SU-DHL-6 (cell line): ENCODE results near the gene NPDC1.

Source experiments
- EZH2phosphoT487 ChIP-seq: fragments of 200-600 bp; sonication (generic), shearing (Covaris generic); conservative IDR thresholded peaks from 2 replicates; pipeline ENCODE4 v1.6.1; 2018; ENCODE audit warnings: mild to moderate bottlenecking, antibody characterized with exemption, low read length, moderate library complexity, mixed read lengths
- TF ChIP-seq, protein P1 (sequence below): fragments of 200-600 bp; sonication (generic); IDR thresholded peaks from one replicate; pipeline ENCODE4 v1.5.1; 2017; ENCODE audit warnings: antibody characterized with exemption, mild to moderate bottlenecking, low read length, moderate library complexity; ENCODE audit not compliant: insufficient read depth, poor library complexity, severe bottlenecking

DNA sequence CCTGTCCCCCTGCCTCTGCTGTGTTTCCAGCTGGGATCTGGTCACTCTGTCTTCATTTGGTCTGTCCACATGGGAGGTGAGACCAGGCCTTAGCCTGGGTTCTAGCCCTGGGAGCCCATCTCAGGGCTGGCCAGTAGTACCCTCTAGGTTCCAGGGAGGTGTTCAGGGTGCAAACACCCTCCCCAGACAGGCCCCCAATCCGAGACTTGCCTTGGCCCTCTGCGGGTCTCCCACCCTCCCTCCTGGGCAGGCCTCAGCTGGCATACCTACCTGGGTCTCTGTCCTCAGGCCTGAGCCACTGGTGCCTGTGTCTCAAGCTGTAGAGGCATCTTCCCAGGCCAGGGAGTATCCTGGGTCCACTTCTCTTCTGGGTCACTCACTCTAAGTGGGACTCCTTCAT, 25.3 kb upstream of the NPDC1 start:
- TF ChIP-seq, protein P1, sequence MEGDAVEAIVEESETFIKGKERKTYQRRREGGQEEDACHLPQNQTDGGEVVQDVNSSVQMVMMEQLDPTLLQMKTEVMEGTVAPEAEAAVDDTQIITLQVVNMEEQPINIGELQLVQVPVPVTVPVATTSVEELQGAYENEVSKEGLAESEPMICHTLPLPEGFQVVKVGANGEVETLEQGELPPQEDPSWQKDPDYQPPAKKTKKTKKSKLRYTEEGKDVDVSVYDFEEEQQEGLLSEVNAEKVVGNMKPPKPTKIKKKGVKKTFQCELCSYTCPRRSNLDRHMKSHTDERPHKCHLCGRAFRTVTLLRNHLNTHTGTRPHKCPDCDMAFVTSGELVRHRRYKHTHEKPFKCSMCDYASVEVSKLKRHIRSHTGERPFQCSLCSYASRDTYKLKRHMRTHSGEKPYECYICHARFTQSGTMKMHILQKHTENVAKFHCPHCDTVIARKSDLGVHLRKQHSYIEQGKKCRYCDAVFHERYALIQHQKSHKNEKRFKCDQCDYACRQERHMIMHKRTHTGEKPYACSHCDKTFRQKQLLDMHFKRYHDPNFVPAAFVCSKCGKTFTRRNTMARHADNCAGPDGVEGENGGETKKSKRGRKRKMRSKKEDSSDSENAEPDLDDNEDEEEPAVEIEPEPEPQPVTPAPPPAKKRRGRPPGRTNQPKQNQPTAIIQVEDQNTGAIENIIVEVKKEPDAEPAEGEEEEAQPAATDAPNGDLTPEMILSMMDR, result no peak
- no peak for TF ChIP-seq EZH2phosphoT487
